ENCODE measurements around the gene FER. TPM values are rescaled to one million over a fixed set of nuclear protein-coding genes. Genes with fewer than 3 reads are reported as not detected.
A peak's percentile ranks its signal among the peaks of the same experiment; 100 is the strongest.
"Not testable (repeated sequence)": the region's sequence is repeated elsewhere in the genome, so short reads cannot be mapped to it uniquely, and the experiment has no call there.

Gene FER
- total RNA-seq, 1 experiment from 2014 or later = 16.4 TPM

GRCh38 chr5:109006129-109006528 is 258.4 kb downstream of the FER start:
- Histone ChIP-seq H3K4me1 (ENCODE audit: insufficient read depth, low read length, poor library complexity, severe bottlenecking) (no peaks in the 10 kb centered on the region), H3K27me3 (replicated peaks; ENCODE audit: insufficient read depth, low read depth, low read length, poor library complexity) (no peaks in the 10 kb centered on the region), H3K36me3 (ENCODE audit: insufficient read depth, low read length, poor library complexity, severe bottlenecking) (no peaks in the 10 kb centered on the region), H3K9me3 (ENCODE audit: low read depth, low read length, poor library complexity, severe bottlenecking) (no peaks in the 10 kb centered on the region), H3K27ac (ENCODE audit: low read depth, low read length, poor library complexity, severe bottlenecking) (no peak overlapping the region), H3K4me3 (ENCODE audit: low read depth, low read length, poor library complexity, severe bottlenecking) (no peak overlapping the region)
- TF ChIP-seq CTCF (conservative IDR thresholded peaks at IDR 0.05; ENCODE audit: low read depth, low read length) = no peak
- no peak for TF ChIP-seq EZH2 (IDR thresholded peaks at IDR 0.05; ENCODE audit: borderline replicate concordance, low read depth, low read length, poor library complexity, severe bottlenecking)
- ChIA-PET CTCF (no interaction called here), POLR2A (ENCODE audit: low non-redundant PET) (no interaction called here)
- no TSS peak for BruUV-seq (replicated peaks)
- intact Hi-C loops (cut with micrococcal nuclease; ENCODE audit: unreplicated experiment) = no loop called here
- no peak for DNase-seq (ENCODE audit: low spot score)

- Histone ChIP-seq H3K36me3 (ENCODE audit: insufficient read depth, low read length, poor library complexity, severe bottlenecking) (no peaks in the 10 kb centered on the region), H3K4me1 (ENCODE audit: insufficient read depth, low read length, poor library complexity, severe bottlenecking) (peaks cover 7% of the 10 kb centered on the region), H3K27me3 (replicated peaks; ENCODE audit: insufficient read depth, low read depth, low read length, poor library complexity) (no peaks in the 10 kb centered on the region), H3K27ac (ENCODE audit: low read depth, low read length, poor library complexity, severe bottlenecking) (no peak overlapping the region), H3K9me3 (ENCODE audit: low read depth, low read length, poor library complexity, severe bottlenecking) (no peaks in the 10 kb centered on the region), H3K4me3 (ENCODE audit: low read depth, low read length, poor library complexity, severe bottlenecking) (no peak overlapping the region)
- intact Hi-C loops (cut with micrococcal nuclease; ENCODE audit: unreplicated experiment) = no loop called here
- POLR2A ChIA-PET (ENCODE audit: low non-redundant PET) = no interaction called here
- no TSS peak for BruUV-seq (replicated peaks)
- TF ChIP-seq CTCF (conservative IDR thresholded peaks at IDR 0.05; ENCODE audit: low read depth, low read length) (no peak), EZH2 (IDR thresholded peaks at IDR 0.05; ENCODE audit: borderline replicate concordance, low read depth, low read length, poor library complexity, severe bottlenecking) (no peak)
- DNase-seq (ENCODE audit: low spot score) = peak; percentile 12
- CTCF ChIA-PET = no interaction called here
These were observed 268.6 kb downstream of the FER start for GRCh38 chr5:109016300-109016699.

- CTCF ChIA-PET = no interaction called here
- no peak for DNase-seq (ENCODE audit: low spot score)
- H3K4me1 ChIP-seq (ENCODE audit: insufficient read depth, low read length, poor library complexity, severe bottlenecking) = no peaks in the 10 kb centered on the region
- no peaks in the 10 kb centered on the region for H3K9me3 ChIP-seq (ENCODE audit: low read depth, low read length, poor library complexity, severe bottlenecking)
- H3K27ac ChIP-seq (ENCODE audit: low read depth, low read length, poor library complexity, severe bottlenecking) = no peak overlapping the region
- H3K27me3 ChIP-seq (replicated peaks; ENCODE audit: insufficient read depth, low read depth, low read length, poor library complexity) = no peaks in the 10 kb centered on the region
- no peaks in the 10 kb centered on the region for H3K36me3 ChIP-seq (ENCODE audit: insufficient read depth, low read length, poor library complexity, severe bottlenecking)
- BruUV-seq (replicated peaks) = no TSS peak
- TF ChIP-seq EZH2 (IDR thresholded peaks at IDR 0.05; ENCODE audit: borderline replicate concordance, low read depth, low read length, poor library complexity, severe bottlenecking) (no peak), CTCF (conservative IDR thresholded peaks at IDR 0.05; ENCODE audit: low read depth, low read length) (no peak)
- intact Hi-C loops (cut with micrococcal nuclease; ENCODE audit: unreplicated experiment) = no loop called here
- no peak overlapping the region for H3K4me3 ChIP-seq (ENCODE audit: low read depth, low read length, poor library complexity, severe bottlenecking)
- POLR2A ChIA-PET (ENCODE audit: low non-redundant PET) = interaction anchor here (0.5 kb wide), 1 partner anchor 65 kb away, joined by 5 read pairs; no protein-coding TSS in a partner anchor
These were observed 274.4 kb downstream of the FER start for GRCh38 chr5:109022056-109022455.

- intact Hi-C loops (cut with micrococcal nuclease; ENCODE audit: unreplicated experiment); POLR2A ChIA-PET (ENCODE audit: low non-redundant PET); H3K36me3 ChIP-seq (ENCODE audit: insufficient read depth, low read length, poor library complexity, severe bottlenecking); H3K9me3 ChIP-seq (ENCODE audit: low read depth, low read length, poor library complexity, severe bottlenecking); H3K27me3 ChIP-seq (replicated peaks; ENCODE audit: insufficient read depth, low read depth, low read length, poor library complexity); DNase-seq (ENCODE audit: low spot score); H3K4me1 ChIP-seq (ENCODE audit: insufficient read depth, low read length, poor library complexity, severe bottlenecking); H3K4me3 ChIP-seq (ENCODE audit: low read depth, low read length, poor library complexity, severe bottlenecking); CTCF ChIA-PET; BruUV-seq (replicated peaks); H3K27ac ChIP-seq (ENCODE audit: low read depth, low read length, poor library complexity, severe bottlenecking): not testable (repeated sequence)
These were observed 278.0 kb downstream of the FER start for GRCh38 chr5:109025729-109026128.

Data from A673 (cell line).